ENCODE results near the gene FRYL.

GRCh38 chr4:48470570-48470969 is 309.5 kb downstream of the FRYL start:
- no peak for TF ChIP-seq CTCF (conservative IDR thresholded peaks at IDR 0.05; ENCODE audit: low read depth, low read length)
- TF ChIP-seq EZH2phosphoT487 (IDR thresholded peaks at IDR 0.05; ENCODE audit: borderline replicate concordance, low read length) = no peak

All from PC-3 (cell line).